NCI-H446 treated with DMSO at 0.1 percent for 48 hours (cell line): ENCODE measurements around the gene CDC25A.
"Not testable (repeated sequence)": the region's sequence is repeated elsewhere in the genome, so short reads cannot be mapped to it uniquely, and the experiment has no call there.

Source experiments
- DNase-seq: peaks from one replicate; lab custom pipeline; 2025; lab: John Stamatoyannopoulos, UW

CDC25A gene

DNA sequence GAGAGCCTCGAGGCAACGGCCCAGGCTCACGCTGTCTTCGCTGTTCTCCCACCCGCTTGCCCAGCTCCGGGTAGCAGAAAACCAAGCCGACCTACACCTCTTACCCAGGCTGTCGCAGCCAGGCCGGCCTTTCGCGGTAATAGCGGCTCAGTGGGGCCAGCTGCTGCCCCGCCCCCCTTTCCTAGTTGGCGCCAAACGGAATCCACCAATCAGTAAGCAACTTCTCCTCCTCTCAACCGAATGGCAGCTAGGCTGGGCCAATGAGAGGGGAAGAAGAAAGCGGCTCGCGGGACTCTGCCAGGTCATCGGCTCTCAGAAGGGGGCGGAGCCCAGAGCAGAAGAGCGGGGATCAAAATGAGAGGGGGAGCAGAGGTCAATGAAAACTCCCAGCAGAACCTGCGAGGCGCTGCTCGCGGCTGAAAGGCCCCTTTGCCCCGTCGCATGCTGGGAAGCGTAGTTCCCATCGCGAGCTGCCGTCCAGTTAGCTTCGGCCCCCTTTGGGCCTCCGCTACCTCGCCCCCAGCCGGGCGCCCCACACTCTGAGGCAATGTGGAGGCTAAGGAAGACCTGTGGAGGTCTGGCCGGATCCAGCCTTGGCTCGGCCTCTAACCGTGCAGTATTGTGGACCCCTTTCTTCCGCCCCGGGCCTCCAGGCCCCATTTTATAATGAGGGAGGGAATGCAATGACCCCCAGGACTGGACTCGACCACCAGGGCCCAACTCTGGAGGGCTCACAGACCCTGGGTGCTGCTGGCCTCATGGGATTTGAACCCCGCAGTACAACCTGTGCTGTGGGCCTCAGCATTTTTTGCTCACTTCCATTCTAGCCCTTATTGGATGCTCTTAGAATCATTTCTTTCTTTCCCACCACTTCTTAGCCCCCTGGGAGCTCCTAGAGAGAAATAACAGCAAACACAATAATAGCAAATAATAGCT is at the start of gene CDC25A:
TSS of gene CDC25A (minus strand) at position 152 of the 936 bp plus-strand sequence. CDS start 470 bp downstream, outside the sequence.
- peak; percentile 96 for DNase-seq

DNA sequence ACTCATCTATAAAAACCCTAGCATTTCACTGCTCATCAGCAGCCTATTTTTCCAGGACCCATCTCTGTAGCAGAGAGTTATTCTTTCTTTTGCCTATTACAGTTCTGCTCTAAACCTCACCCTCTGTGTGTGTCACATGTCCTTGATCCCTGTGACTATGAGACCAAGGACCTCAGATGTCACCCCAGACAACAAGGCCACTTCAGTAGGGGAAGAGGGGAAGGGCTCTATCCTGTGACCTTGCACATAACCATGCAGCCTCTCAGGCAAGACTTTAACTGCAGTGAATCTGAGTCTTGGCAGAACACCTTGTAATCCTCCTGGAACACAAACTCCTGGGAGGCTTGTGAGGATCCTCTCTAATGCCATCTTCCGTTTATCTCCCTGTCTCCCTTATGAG is 48.3 kb upstream of the CDC25A start:
- DNase-seq, result no peak

DNA sequence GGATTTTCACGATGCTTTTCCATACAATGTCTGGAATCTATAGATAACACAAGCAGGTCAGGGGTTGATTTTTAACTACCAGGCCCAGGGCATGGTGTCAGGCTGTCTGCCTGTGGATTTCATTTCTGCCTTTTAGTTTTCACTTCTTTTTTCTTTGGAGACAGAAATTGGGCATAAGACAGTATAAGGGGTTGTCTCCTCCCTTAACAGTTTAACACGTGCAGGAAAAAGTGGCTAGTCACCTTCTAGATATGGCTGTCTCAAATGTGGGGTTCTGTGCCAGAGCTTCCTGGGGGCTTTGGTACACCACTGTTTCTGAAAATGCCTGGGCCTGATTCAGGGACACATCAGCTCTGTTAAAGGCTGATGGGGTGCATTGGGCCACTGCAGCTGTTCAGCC is 45.3 kb upstream of the CDC25A start:
- no peak for DNase-seq

DNA sequence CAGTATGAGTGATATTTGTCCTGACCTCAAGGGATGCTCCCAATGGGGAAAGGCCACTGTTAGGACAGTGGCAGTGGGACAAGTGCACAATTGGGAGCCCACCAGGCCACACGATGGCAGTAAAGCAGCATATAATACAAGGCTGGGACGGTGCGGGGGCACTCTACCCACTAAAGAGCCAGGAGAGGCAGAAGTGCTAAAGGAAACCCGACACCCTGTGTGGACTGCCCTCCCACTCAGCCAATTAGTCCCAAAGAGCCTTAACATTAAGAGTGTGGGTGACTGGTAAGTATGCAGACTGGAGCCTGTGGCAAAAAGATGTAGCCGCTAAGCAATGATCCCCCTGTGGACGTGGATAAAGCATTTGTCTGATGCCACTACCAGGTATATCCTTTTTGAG is 44.5 kb upstream of the CDC25A start:
- peak; percentile 16 for DNase-seq

DNA sequence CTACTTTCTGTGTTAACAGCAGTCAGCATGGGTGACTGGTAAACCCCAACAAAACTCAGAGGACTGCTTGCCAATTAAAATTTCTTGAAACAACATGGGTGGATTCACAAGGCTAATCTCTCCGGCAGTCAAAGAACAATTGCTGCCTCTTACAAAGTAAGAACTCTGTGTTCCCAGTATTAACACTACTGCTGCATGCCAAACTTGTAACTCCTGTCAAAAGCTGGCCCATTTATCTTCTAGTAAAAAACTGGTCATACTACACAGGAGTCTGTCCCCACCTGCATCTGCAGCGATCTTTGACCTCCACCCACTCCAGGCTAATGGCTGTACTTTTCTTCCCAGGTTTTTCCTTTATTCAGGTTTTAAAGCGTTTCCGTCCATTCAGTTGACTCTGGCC is 44.0 kb upstream of the CDC25A start:
- no peak for DNase-seq

DNA sequence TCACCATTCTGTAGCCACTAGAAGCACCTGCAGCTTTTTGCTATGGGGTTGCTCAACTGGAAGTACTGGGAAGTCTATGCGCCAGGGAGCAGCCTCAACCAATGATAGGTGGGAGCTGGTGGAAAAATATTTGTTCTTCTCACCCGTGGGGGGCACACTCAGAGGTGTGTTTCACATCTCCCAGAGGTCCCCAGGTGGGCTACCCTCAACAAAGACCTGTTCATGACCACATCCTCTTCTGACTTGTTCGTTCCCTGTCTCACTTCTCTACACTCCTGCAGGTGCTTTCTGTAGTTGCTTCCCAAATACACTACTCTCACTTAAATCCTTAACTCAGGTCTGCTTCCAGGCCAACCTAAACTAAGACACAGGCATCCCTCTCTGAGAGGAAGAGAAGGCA is 38.7 kb upstream of the CDC25A start:
- no peak for DNase-seq

DNA sequence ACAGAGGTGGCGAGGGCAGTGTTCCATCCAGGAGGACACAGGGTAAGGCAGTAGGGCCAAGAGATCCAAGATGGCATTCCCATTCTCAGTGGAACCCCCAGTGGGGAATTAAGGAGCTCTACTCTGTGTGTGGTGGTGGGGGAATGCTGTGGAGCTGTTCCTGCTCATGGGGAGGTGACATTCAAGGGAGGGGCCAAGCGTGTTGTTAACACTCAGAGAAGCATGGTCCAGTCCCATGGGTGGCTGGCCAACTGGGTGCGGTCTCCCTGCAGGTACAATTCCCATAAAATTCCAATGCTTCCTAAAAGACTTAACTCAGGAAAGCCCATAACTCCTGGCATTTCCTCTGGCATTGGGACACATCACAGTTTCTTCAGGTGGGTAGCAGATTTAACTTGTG is 37.4 kb upstream of the CDC25A start:
- no peak for DNase-seq

DNA sequence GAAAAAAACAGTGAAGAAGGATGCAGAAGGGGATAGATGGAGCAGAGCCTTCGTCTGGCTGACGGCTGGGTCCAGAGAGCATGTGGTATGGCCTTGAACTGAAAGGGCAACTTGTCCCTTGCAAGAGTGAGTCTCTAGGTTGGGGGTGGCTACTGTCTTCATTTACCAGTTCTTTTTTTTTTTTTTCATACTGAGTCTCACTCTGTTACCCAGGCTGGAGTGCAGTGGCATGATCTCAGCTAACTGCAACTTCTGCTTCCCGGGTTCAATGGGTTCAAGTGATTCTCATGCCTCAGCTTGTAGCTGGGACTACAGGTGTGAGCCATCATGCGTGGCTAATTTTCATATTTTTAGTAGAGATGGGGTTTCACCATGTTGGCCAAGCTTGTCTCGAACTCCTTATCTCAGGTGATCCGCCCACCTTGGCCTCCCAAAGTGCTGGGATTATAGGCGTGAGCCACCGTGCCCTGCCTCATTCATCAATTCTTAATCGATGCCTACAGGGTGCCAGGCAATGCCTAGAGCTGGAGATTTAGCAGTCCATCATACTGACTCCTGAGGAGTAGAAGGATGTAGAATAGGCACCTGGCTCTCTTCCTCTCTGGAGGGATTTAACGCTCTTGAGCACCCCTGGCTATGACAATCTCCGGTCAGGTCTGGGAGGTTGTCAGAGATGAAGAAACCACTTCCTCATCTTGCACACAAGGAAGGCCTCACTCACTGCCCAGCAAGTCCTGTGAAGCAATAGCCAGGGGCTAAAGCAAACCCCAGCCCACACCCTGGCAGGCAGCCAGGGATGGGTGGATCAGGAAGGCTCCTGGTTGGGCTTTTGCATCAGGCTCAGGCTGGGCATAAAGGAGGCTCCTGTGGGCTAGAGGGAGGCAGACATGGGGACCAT is 34.6 kb upstream of the CDC25A start, which contains the start of gene CAMP:
TSS of gene CAMP (plus strand) at position 880 of the 898 bp plus-strand sequence. CDS start at position 897, 17 bp downstream.
- DNase-seq, result no peak

DNA sequence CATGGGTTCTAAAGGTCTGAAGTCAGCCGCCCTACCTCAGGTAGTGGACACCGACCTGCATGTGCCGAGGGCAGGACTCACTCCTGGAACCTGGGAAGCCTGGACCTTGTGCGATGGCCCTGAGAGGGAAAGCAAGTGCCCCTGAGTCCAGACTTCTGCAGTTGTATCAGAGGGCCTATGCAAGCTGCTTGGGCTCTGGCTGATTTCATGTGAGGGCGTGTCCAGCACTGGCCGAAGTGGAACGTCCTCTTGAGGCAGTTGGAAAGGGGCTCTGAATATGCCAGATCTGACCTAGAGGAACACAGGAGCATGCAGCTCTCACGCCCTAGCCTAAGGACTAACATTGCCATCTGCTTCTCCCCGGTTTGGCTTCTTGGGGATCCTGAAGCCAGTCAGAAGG is 32.5 kb upstream of the CDC25A start:
- no peak for DNase-seq

DNA sequence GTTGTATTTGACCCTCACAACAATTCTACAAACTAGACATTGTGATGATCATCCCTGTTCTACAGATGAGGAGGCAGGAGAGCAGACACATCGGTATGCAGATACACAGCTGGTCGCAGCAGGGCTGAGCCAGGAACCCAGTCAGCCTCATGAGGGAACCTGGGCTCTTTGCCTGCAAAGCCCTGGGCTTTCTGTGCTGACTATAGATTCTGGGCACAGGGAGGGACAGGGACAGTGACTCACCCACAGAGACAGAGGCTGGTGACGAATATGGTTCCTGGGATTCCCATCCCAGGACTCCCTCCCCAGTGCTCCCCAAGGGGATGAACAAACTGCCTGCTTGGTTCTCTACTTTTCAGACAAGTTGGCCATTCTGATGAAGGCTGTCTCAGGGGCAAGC is 31.3 kb upstream of the CDC25A start:
- DNase-seq, result no peak

DNA sequence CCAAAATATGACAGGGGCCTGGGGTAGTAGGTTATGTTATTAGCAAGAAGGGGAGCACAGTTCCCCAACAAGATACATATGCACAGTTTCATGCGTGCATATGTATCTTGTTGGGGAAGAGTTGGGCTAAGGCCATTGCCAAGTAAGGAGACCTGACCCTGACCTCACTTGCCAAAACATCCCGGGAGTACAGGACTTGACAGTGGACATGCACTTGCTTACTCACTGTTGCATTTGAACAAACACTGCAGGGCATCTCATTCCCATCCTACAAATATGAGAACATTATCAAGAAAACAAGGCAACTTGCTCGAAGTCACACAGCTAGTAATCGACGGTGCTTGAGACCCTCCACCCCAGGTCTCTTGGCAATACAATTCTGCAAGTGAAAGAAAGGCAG is 30.3 kb upstream of the CDC25A start:
- DNase-seq, result no peak

DNA sequence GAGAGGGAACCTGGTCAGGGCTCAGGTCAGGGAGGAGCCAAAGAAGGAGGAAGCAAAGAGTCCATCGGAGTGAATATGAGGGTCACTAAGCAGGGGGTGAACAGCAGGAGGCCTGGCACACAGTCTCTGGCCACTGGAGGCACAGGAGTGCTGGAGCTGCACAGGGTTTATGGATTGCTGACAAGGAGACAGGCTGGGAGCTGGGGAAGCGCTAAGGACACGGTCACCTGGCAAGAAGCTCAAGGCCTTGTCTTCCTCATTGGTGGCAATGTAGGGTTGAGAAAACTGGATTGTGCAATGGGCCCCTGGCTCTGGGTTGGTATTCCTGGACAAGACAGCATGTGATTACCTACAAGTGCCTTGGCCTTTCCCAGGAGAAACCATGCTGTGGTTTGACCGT is 29.2 kb upstream of the CDC25A start:
- DNase-seq, result no peak

DNA sequence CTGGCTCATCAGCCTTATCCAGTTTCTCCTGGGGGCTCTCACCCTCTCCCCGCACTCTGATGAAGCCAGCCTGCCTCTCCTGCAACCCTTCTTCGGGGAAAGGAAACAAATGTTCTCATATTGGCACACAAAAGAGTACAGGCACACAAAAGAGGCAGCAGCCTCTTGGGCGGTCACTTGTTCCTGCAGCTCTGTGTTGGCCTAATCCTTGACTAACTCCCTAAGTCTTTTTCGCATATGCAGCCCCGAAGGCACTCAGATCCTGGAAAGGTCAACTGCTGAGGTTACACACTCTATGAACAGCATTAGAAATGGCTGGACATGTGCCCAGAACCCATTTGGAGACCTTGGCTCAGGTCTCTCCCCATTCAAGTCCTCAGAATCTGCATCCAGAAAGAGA is 27.7 kb upstream of the CDC25A start:
- no peak for DNase-seq

DNA sequence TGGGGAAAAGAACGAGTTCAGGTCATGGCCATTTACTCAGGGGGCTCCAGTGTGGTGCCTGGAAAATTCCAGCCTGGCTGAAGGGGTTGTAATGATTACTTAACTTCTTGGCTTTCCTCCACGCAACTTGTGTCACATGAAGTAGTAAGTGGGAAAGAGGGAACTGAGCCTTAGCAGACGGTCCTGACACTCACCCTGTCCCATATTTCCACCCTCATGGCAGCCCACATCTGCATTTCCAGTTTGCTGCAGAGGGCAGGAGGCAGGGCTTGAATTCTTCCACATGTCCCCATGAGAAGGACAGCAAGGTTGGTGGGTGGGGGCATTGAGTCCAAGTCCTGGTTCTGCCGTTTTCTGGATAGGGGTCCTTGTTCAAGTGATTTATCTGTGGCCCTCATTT is 27.2 kb upstream of the CDC25A start:
- no peak for DNase-seq

DNA sequence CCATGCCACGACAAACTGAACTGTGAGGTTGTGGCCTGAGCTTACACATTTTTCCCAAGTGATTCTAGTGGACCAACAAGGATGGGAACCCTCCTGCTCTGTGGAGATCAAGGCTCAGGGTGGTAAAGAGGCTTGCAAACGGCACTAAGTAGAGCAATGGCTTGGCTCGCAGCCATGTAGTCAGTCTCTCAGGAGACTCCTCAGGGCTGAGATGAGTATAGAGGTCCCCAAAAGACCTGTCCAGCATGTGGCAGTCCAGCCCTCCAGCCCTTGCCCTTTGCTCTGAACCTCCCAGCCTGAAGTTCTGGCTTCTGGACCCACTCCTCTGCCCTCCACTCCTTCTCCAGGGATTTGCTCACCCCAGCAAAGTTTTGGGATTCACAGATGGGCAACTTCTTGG is 26.8 kb upstream of the CDC25A start:
- no peak for DNase-seq

DNA sequence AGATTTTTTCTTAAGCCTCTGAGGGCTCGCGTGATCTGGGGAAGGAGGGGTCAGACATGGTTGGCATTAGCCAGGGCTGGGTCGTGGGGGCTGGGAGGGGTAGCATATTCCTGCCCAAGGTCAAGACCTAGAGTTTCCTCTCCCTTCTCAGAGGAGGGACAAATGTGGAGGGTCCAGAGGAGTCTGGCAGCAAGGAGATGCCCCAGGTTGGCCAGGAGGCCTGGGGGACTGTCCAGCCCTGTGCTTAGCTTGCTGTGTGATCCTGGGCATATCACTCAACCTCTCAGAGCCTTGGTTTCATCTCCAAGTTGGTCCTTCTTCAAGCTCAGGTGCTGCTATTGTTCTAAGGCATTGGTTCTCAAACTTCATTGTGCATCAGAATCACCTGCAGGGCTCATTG is 26.0 kb upstream of the CDC25A start:
- no peak for DNase-seq

DNA sequence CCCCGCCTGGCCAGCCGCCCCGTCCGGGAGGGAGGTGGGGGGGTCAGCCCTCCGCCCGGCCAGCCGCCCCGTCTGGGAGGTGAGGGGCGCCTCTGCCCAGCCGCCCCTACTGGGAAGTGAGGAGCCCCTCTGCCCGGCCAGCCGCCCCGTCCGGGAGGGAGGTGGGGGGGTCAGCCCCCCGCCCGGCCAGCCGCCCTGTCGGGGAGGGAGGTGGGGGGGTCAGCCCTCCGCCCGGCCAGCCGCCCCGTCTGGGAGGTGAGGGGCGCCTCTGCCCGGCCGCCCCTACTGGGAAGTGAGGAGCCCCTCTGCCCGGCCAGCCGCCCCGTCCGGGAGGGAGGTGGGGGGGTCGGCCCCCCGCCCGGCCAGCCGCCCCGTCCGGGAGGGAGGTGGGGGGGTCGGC is 23.6 kb upstream of the CDC25A start:
- DNase-seq, result not testable (repeated sequence)

DNA sequence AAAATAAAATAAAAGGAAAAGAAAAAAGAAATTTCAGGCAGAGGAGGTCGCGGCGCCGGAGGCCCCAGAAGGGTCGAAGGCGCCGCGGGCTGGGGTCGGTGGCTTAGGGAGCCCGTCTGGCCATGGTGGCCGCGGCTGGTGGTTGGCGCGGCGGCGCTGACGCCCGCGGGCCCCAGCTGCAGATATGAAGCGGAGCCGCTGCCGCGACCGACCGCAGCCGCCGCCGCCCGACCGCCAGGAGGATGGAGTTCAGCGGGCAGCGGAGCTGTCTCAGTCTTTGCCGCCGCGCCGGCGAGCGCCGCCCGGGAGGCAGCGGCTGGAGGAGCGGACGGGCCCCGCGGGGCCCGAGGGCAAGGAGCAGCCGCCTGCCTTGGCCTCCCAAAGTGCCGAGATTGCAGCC is 22.3 kb upstream of the CDC25A start:
- not testable (repeated sequence) for DNase-seq

DNA sequence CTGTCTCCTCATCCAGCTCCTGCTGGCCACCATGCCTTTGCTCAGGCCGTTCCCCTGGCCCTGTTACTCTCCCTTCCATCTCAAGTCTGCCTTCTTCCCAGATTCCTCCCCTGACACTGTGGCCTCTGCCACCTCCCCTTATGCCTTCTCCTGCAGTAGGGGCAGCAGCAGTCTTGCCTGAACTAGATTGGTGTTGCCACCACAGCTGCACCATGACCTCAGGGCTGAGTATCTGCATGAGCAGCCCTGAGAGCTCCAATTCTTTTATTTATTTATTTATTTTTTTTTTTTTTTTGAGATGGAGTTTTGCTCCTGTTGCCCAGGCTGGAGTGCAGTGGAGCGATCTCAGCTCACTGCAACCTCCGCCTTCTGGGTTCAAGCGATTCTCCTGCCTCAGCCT is 21.2 kb upstream of the CDC25A start:
- no peak for DNase-seq

DNA sequence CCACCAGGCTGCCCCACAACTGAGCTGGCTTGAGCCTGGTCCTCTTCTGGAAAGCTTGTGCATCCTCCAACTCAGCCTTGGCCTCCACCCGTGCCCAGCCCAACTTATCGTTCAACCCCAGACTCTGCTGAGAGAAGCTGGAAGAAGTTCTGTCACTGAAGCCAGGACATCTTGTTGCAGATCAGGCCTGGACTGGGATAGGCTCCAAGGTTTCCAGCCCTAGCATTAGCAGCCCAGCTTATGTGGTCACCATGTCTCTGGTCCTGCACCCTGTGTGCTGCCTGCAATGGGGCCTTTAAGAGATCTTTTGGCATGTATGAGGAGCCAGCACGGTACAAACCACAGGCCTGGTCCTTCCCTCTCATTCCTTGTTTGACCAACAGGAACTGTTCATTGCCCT is 19.9 kb upstream of the CDC25A start:
- no peak for DNase-seq

DNA sequence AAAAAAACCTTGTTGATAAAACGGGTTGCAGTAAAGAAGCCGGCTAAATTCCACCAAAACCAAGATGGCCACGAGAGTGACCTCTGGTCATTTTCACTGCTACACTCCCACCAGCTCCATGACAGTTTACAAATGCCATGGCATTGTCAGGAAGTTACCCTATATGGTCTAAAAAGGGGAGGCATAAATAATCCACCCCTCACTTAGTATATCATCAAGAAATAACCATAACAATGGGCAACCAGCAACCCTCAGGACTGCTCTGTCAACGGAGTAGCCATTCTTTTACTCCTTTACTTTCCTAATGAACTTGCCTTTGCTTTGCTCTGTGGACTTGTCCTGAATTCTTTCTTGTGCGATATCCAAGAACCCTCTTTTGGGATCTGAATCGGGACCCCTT is 14.4 kb upstream of the CDC25A start:
- DNase-seq, result no peak

DNA sequence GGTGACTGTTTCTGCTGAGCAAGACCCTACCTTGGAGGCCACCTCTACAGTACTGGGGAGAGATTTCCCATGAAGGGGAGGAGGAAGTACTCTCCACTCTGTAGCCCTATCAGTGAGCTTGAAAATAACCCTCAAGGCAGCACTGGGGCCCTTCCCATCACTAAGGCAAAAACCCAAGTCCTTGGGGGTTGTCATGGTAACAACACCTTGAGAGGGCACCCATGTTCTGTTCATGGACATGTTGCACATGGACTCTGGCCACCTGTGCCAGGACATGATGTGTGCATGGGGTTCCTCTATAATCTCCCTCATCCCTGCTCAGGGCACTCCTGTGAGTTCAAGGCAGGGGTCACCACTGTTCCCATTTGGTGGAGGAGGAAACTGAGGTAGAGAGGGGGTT is 10.9 kb upstream of the CDC25A start:
- no peak for DNase-seq

DNA sequence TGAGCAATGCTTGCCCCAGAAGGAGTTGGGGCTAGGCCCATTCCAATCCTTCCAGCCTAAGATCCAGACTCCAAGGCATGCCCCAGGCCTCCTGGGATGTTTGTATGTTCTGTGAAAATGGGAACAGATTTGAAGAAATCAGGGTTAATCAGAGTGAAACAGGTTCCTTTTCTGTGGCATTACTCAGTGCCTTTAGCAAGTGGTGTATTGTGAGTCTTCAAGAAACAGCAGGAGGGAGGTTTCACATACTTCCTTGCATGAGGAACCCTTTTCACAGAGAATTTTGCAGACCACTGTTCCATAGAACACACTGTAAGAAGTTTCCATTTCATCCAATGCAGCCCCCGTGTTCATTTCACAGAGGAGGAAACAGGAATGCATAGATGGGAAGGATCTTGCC is 8.4 kb upstream of the CDC25A start:
- DNase-seq, result no peak
